IMR-90 (cell line): ENCODE results near the gene ZNF555. TPM values are rescaled to one million over a fixed set of nuclear protein-coding genes. Genes with fewer than 3 reads are reported as not detected.
A peak's percentile ranks its signal among the peaks of the same experiment; 100 is the strongest.

ENCODE experiments used
- ATAC-seq: fragments of 200-7000 bp; cut with Tn5 transposase; 2 replicates; pipeline ENCODE4 v1.9.1; 2020; ENCODE audit warnings: low read depth, mild to moderate bottlenecking, moderate library complexity
- BruUV-seq: library from RNA; stranded (reverse); fragments of 400-500 nt; replicated peaks from 2 replicates; lab custom pipeline; 2021; lab: Mats Ljungman, UMichigan
- CTCF ChIA-PET: fragments of 300-600 bp; formaldehyde crosslinking; extraction: SDS; loops from one replicate; lab custom pipeline; 2021; ENCODE audit warnings: antibody characterized with exemption; lab: Yijun Ruan, JAX
- POLR2A ChIA-PET: fragments of 300-600 bp; sonication (Branson Sonifier 250); formaldehyde crosslinking; loops from one replicate; lab custom pipeline; 2022; ENCODE audit warnings: antibody characterized with exemption; ENCODE audit not compliant: unreplicated experiment; lab: Charles Lee
- DNase-seq: peaks from one replicate; pipeline ENCODE4 v3.0.0; 2013
- H2AFZ ChIP-seq: replicated peaks from 2 replicates; pipeline ENCODE3; 2013; ENCODE audit warnings: low read length, mild to moderate bottlenecking; ENCODE audit not compliant: poor library complexity
- H2AK5ac ChIP-seq: 2 replicates; pipeline ENCODE4 v1.6.1; 2013; ENCODE audit warnings: low read depth, low read length, inconsistent platforms
- H2AK9ac ChIP-seq: replicated peaks from 2 replicates; pipeline ENCODE3; 2013; ENCODE audit warnings: mild to moderate bottlenecking, low read depth, low read length, moderate library complexity; ENCODE audit not compliant: poor library complexity
- H2BK120ac ChIP-seq: 2 replicates; pipeline ENCODE4 v1.6.1; 2013; ENCODE audit warnings: low read depth, low read length, inconsistent platforms
- H2BK15ac ChIP-seq: 3 replicates; pipeline ENCODE4 v1.6.1; 2013; ENCODE audit warnings: low read depth, low read length, inconsistent platforms
- H2BK20ac ChIP-seq: 2 replicates; pipeline ENCODE4 v1.6.1; 2013; ENCODE audit warnings: low read depth, mild to moderate bottlenecking, inconsistent platforms, low read length, moderate library complexity
- H2BK5ac ChIP-seq: 2 replicates; pipeline ENCODE4 v1.6.1; 2013; ENCODE audit warnings: mild to moderate bottlenecking, low read depth, low read length, inconsistent platforms; ENCODE audit not compliant: poor library complexity, severe bottlenecking
- H3K14ac ChIP-seq: replicated peaks from 2 replicates; pipeline ENCODE4 v1.6.1; 2013; ENCODE audit warnings: low read depth, low read length, inconsistent platforms
- H3K18ac ChIP-seq: 2 replicates; pipeline ENCODE4 v1.6.1; 2013; ENCODE audit warnings: low read depth, low read length, control low read depth
- H3K23ac ChIP-seq: 2 replicates; pipeline ENCODE4 v1.6.1; 2013; ENCODE audit warnings: low read depth, low read length, inconsistent platforms
- H3K27ac ChIP-seq: 2 replicates; pipeline ENCODE4 v1.5.1; 2013; ENCODE audit warnings: mild to moderate bottlenecking, control low read depth, low read length; ENCODE audit not compliant: insufficient read depth
- H3K27me3 ChIP-seq: 2 replicates; pipeline ENCODE4 v1.6.1; 2013; ENCODE audit warnings: low read length; ENCODE audit not compliant: control insufficient read depth, insufficient read depth
- H3K36me3 ChIP-seq: 2 replicates; pipeline ENCODE4 v1.6.1; 2013; ENCODE audit warnings: low read length, mixed read lengths; ENCODE audit not compliant: control insufficient read depth, insufficient read depth
- H3K4ac ChIP-seq: 2 replicates; pipeline ENCODE4 v1.6.1; 2013; ENCODE audit warnings: low read depth, low read length, inconsistent platforms
- H3K4me1 ChIP-seq: 2 replicates; pipeline ENCODE4 v1.6.1; 2013; ENCODE audit warnings: low read length, mixed read lengths; ENCODE audit not compliant: control insufficient read depth, insufficient read depth
- H3K4me2 ChIP-seq: 2 replicates; pipeline ENCODE4 v1.6.1; 2013; ENCODE audit warnings: low read depth, mild to moderate bottlenecking, control low read depth, low read length, moderate library complexity
- H3K4me3 ChIP-seq: 2 replicates; pipeline ENCODE4 v1.5.1; 2013; ENCODE audit warnings: low read depth, mild to moderate bottlenecking, control low read depth, low read length, moderate library complexity; ENCODE audit not compliant: insufficient read depth
- H3K56ac ChIP-seq: 2 replicates; pipeline ENCODE4 v1.6.1; 2013; ENCODE audit warnings: low read length, inconsistent platforms; ENCODE audit not compliant: insufficient read depth; ENCODE audit errors: extremely low read depth
- H3K79me1 ChIP-seq, 2 experiments: 2 replicates each; pipeline ENCODE4 v1.6.1; 2013; ENCODE audit warnings: low read length in 2 of 2, inconsistent platforms in 1 of 2, low read depth in 1 of 2
- H3K9ac ChIP-seq: 2 replicates; pipeline ENCODE4 v1.6.1; 2013; ENCODE audit warnings: low read depth, low read length, control low read depth
- H3K9me1 ChIP-seq: 2 replicates; pipeline ENCODE4 v1.6.1; 2013; ENCODE audit warnings: low read length, inconsistent platforms; ENCODE audit not compliant: insufficient read depth
- H3K9me3 ChIP-seq: 2 replicates; pipeline ENCODE4 v1.6.1; 2013; ENCODE audit warnings: low read length; ENCODE audit not compliant: control insufficient read depth, insufficient read depth
- H4K20me1 ChIP-seq: 2 replicates; pipeline ENCODE4 v1.6.1; 2013; ENCODE audit warnings: low read length, inconsistent platforms; ENCODE audit not compliant: insufficient read depth
- H4K5ac ChIP-seq: 2 replicates; pipeline ENCODE4 v1.6.1; 2013; ENCODE audit warnings: mild to moderate bottlenecking, low read depth, low read length, control low read depth
- H4K8ac ChIP-seq, 2 experiments: 2 replicates each; pipeline ENCODE4 v1.6.1; 2013; ENCODE audit warnings: low read depth in 2 of 2, low read length in 2 of 2, control low read depth in 1 of 2, inconsistent platforms in 1 of 2
- H4K91ac ChIP-seq: 2 replicates; pipeline ENCODE4 v1.6.1; 2013; ENCODE audit warnings: low read depth, low read length, inconsistent platforms; ENCODE audit not compliant: insufficient read depth
- MAZ ChIP-seq: IDR thresholded peaks from 2 replicates; pipeline ENCODE4 v1.6.1; 2012; ENCODE audit warnings: low read depth, mild to moderate bottlenecking, low read length, improper control_type of control experiment, moderate library complexity, borderline replicate concordance
- NFE2L2 ChIP-seq: fragments of 150-350 bp; IDR thresholded peaks from 2 replicates; pipeline ENCODE4 v1.6.1; 2016; ENCODE audit warnings: low read depth, mild to moderate bottlenecking, low read length
- POLR2A ChIP-seq: IDR thresholded peaks from 2 replicates; pipeline ENCODE4 v1.6.1; 2012; ENCODE audit warnings: mild to moderate bottlenecking, low read depth, low read length
- SMC3 ChIP-seq: fragments of 150-350 bp; IDR thresholded peaks from 2 replicates; pipeline ENCODE4 v1.6.1; 2016; ENCODE audit warnings: low read depth, mild to moderate bottlenecking, antibody characterized with exemption, low read length, moderate library complexity
- WGBS, 2 experiments: methylation state at CpG; one replicate each; pipeline versions ENCODE4 v1.1.5 to v1.1.7; 2013; ENCODE audit warnings: missing lambda C conversion rate in 2 of 2; ENCODE audit not compliant: insufficient read length in 1 of 2; ENCODE audit errors: extremely low coverage in 2 of 2; 5-methylcytosine and 5-hydroxymethylcytosine counted together
- dilution Hi-C: fragments of 300-500 bp; cut with HindIII; formaldehyde crosslinking; loops from one replicate; pipeline ENCODE4 v1.14.3; 2018; ENCODE audit warnings: low sequenced_read_pairs; ENCODE audit not compliant: unreplicated experiment
- in situ Hi-C: fragments of 300-500 bp; cut with MboI; formaldehyde crosslinking; loops from 3 replicates; pipeline ENCODE4 v1.14.3; 2019; ENCODE audit warnings: low sequenced_read_pairs, inconsistent platforms, mixed read lengths
- intact Hi-C: fragments of 100-400 bp; cut with micrococcal nuclease; formaldehyde crosslinking; loops from 2 replicates; pipeline ENCODE4 v1.10.0; 2022
- polyA plus RNA-seq, 3 experiments: library from polyadenylated mRNA; depleted of rRNA; stranded (reverse); fragments of >200 nt; gene quantifications; 2 replicates each; pipeline ENCODE4 v1.2.3, GENCODE V29; 2012; ENCODE audit warnings: low replicate concordance in 1 of 3
- total RNA-seq: library from RNA; depleted of rRNA; stranded (reverse); fragments of >200 nt; gene quantifications from 2 replicates; pipeline ENCODE4 v1.2.3, GENCODE V29; 2012

Gene ZNF555
- total and polyA plus RNA-seq, 2 of the 4 experiments (the other 2 are of a cell fraction): 2.8 to 9.7 TPM

GRCh38 chr19:2841855-2842574 is 740 bp downstream of the ZNF555 start:
- intact Hi-C loops: no loop called here
- ATAC-seq (peak; percentile 6), DNase-seq (no peak)
- Histone ChIP-seq H2AK5ac (0 out of 2 replicates have a peak overlapping the region, but pooled peaks have one; percentile 33), H2BK15ac (no peak overlapping the region), H4K91ac (no peak overlapping the region), H3K4ac (no peak overlapping the region), H2BK5ac (no peak overlapping the region), H3K56ac (peak overlapping the region; percentile 20; the same call in 1 of the 2 replicates), H3K79me1 (peaks cover 26 to 44% of the 10 kb centered on the region in 2 experiments), H4K20me1 (no peaks in the 10 kb centered on the region), H2BK120ac (no peak overlapping the region), H3K9me3 (peaks cover 20% of the 10 kb centered on the region), H3K27me3 (no peaks in the 10 kb centered on the region), H3K4me1 (peaks cover 3% of the 10 kb centered on the region), H2BK20ac (no peak overlapping the region), H4K5ac (no peak overlapping the region), H3K18ac (no peak overlapping the region), H3K36me3 (peaks cover 11% of the 10 kb centered on the region), H4K8ac (0 out of 4 replicates have a peak overlapping the region, but pooled peaks of 1 of the 2 experiments have one; percentile 3), H3K14ac (no peak overlapping the region), H3K27ac (peak overlapping the region; percentile 37), H3K4me3 (peak overlapping the region; percentile 98), H2AK9ac (peak overlapping the region; percentile 73), H3K4me2 (peak overlapping the region; percentile 100), H3K23ac (peak overlapping the region; percentile 45; the same call in 1 of the 2 replicates), H3K9ac (peak overlapping the region; percentile 67), H3K9me1 (no peaks in the 10 kb centered on the region), H2AFZ (peak overlapping the region; percentile 100)
- BruUV-seq: no TSS peak
- 0% methylated on average over 2 of the region's 62 CpGs; no CpG with 5 or more reads in 1 of the 2 experiments for WGBS, 2 experiments
- in situ Hi-C loops: no loop called here
- POLR2A ChIA-PET: no interaction called here
- CTCF ChIA-PET: interaction anchor here (0.8 to 1.2 kb wide), 2 partner anchors 46 to 118 kb away, joined by 3 to 4 read pairs; no protein-coding TSS in a partner anchor
- TF ChIP-seq NFE2L2: no peak
- no peak for TF ChIP-seq POLR2A
- TF ChIP-seq MAZ: no peak
- TF ChIP-seq SMC3: no peak
- dilution Hi-C loops: no loop called here
